Keratinocyte (primary cell): ENCODE results near the gene CTNNA2.

ENCODE experiments used
- CTCF ChIP-seq, 3 experiments: IDR thresholded peaks in 1 of 3; conservative IDR thresholded peaks in 1 of 3; optimal IDR thresholded peaks in 1 of 3; 2 replicates in 2 of 3; 3 replicates in 1 of 3; pipeline versions ENCODE3 to v1.5.1; 2011; ENCODE audit warnings: low read length in 3 of 3, mild to moderate bottlenecking in 3 of 3, moderate library complexity in 2 of 3, control low read depth in 1 of 3, inconsistent platforms in 1 of 3; ENCODE audit not compliant: insufficient read depth in 2 of 3; ENCODE audit errors: extremely low read depth in 1 of 3
- EZH2 ChIP-seq: IDR thresholded peaks from one replicate; pipeline ENCODE4 v1.6.1; 2012; ENCODE audit warnings: inconsistent platforms, mild to moderate bottlenecking, low read length, moderate library complexity

GRCh38 chr2:80396276-80396675 lies 883.4 kb downstream of the CTNNA2 start:
- TF ChIP-seq CTCF (optimal IDR thresholded peaks at IDR 0.05 in 1 of 3, IDR thresholded peaks at IDR 0.05 in 1 of 3, conservative IDR thresholded peaks at IDR 0.05 in 1 of 3; ENCODE audit: extremely low read depth in 1 of 3, insufficient read depth in 2 of 3, low read length in 3 of 3): no peak
- no peak for TF ChIP-seq EZH2
